CD4-positive, alpha-beta T cell (primary cell): Measurements from ENCODE around the gene RGCC. TPM values are rescaled to one million over a fixed set of nuclear protein-coding genes. Genes with fewer than 3 reads are reported as not detected.
A peak's percentile ranks its signal among the peaks of the same experiment; 100 is the strongest.

Source experiments
- ATAC-seq: fragments of 200-7000 bp; cut with Tn5 transposase; one replicate; pipeline ENCODE4 v1.10.0; 2022; ENCODE audit warnings: mild to moderate bottlenecking; ENCODE audit not compliant: poor library complexity
- CTCF ChIA-PET: fragments of 350-600 bp; sonication (Branson Sonifier 250); formaldehyde crosslinking; loops from one replicate; lab custom pipeline; 2021; ENCODE audit warnings: antibody characterized with exemption, inconsistent platforms; lab: Charles Lee
- POLR2A ChIA-PET: fragments of 350-600 bp; sonication (Branson Sonifier 250); formaldehyde crosslinking; loops from one replicate; lab custom pipeline; 2021; ENCODE audit warnings: antibody characterized with exemption, inconsistent platforms; lab: Charles Lee
- DNase-seq, 14 experiments: peaks; one replicate each; pipeline ENCODE4 v3.0.0-alpha.2; 2013 to 2020; ENCODE audit warnings: mixed read lengths in 2 of 14
- H3K27ac ChIP-seq, 2 donors: one replicate each; pipeline versions ENCODE4 v1.5.1 to v1.7.0; 2013; ENCODE audit warnings: low read length in 2 of 2, low read depth in 1 of 2, mild to moderate bottlenecking in 1 of 2
- H3K27me3 ChIP-seq, 2 experiments: 1 replicate in 1 of 2; 2 replicates in 1 of 2; pipeline versions ENCODE4 v1.6.1 to v1.7.0; 2013; ENCODE audit warnings: low read length in 2 of 2, control low read depth in 1 of 2, mild to moderate bottlenecking in 1 of 2, moderate library complexity in 1 of 2; ENCODE audit not compliant: insufficient read depth in 2 of 2, control insufficient read depth in 1 of 2
- H3K36me3 ChIP-seq: one replicate; pipeline ENCODE4 v1.6.1; 2013; ENCODE audit warnings: low read length, control low read depth; ENCODE audit not compliant: insufficient read depth
- H3K4me1 ChIP-seq: one replicate; pipeline ENCODE4 v1.6.1; 2013; ENCODE audit warnings: low read length, control low read depth; ENCODE audit not compliant: insufficient read depth
- H3K4me3 ChIP-seq: one replicate; pipeline ENCODE4 v1.5.1; 2013; ENCODE audit warnings: mild to moderate bottlenecking, low read length, moderate library complexity
- H3K9me3 ChIP-seq, 2 experiments: 1 replicate in 1 of 2; 2 replicates in 1 of 2; pipeline versions ENCODE4 v1.6.1 to v1.7.0; 2013; ENCODE audit warnings: low read length in 2 of 2, mild to moderate bottlenecking in 2 of 2, control low read depth in 1 of 2, moderate library complexity in 1 of 2; ENCODE audit not compliant: control insufficient read depth in 1 of 2, insufficient read depth in 1 of 2
- H3K27ac Mint-ChIP-seq: one replicate; pipeline ENCODE4 v1.8.0; 2020; ENCODE audit warnings: mixed read lengths
- H3K27me3 Mint-ChIP-seq: one replicate; pipeline ENCODE4 v1.8.0; 2021; ENCODE audit warnings: mixed read lengths
- H3K36me3 Mint-ChIP-seq: one replicate; pipeline ENCODE4 v1.8.0; 2021; ENCODE audit warnings: low read depth, mixed read lengths
- H3K4me1 Mint-ChIP-seq: one replicate; pipeline ENCODE4 v1.8.0; 2021; ENCODE audit warnings: low read depth, mixed read lengths
- H3K4me3 Mint-ChIP-seq: one replicate; pipeline ENCODE4 v1.8.0; 2020; ENCODE audit warnings: mild to moderate bottlenecking, mixed read lengths
- H3K9me3 Mint-ChIP-seq: one replicate; pipeline ENCODE4 v1.8.0; 2020; ENCODE audit warnings: mixed read lengths
- intact Hi-C, 2 experiments: fragments of 100-400 bp; cut with DNase I in 1 of 2; cut with micrococcal nuclease in 1 of 2; formaldehyde crosslinking; loops; one replicate each; pipeline versions ENCODE4 v1.15.1 to v1.9.0; 2023 to 2025; cut with DNase I, micrococcal nuclease
- total RNA-seq, 174 experiments: library from RNA in 2 of 174; stranded (reverse) in 2 of 174; gene quantifications; one replicate each; pipeline ENCODE4 v1.2.3 and lab custom pipeline; 2021 to 2026
- TF ChIP-seq, protein P1 (sequence below): fragments of 200-600 bp; IDR thresholded peaks from one replicate; pipeline ENCODE4 v1.8.0; 2022; ENCODE audit warnings: antibody characterized with exemption, mild to moderate bottlenecking

RGCC gene
- total RNA-seq, 2 experiments from 2014 or later: 752 to 758 TPM

DNA sequence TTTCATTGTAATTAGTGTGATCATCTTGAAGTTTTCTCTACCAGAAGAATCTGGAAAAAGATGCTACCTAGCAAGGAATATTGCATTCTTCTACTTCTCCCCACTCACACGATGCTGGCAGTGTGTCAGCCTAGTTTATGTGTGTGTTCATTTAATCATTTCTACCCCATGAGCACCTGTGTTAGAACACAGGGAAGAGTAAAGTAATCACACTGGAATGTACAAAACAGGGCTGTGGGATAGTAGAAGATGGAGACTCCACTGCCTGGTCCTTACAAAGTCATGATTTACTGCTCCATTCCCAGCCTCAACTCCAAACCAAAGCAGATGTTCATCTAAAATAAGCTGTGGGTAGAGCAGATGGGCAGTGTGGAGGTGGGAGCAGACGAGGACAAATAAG lies 47.7 kb upstream of the RGCC start:
- intact Hi-C loops: loop anchor here (2.0 to 10.0 kb wide), 3 partner anchors 241 to 705 kb away; no protein-coding TSS in a partner anchor
- no peaks in the 10 kb centered on the region for H3K36me3 Mint-ChIP-seq
- Histone ChIP-seq H3K27ac (no peak overlapping the region), H3K27me3 (no peaks in the 10 kb centered on the region), H3K4me3 (no peak overlapping the region), H3K9me3 (no peaks in the 10 kb centered on the region), H3K36me3 (no peaks in the 10 kb centered on the region), H3K4me1 (peaks cover 4% of the 10 kb centered on the region)
- POLR2A ChIA-PET: no interaction called here
- no peak for ATAC-seq
- CTCF ChIA-PET: no interaction called here
- H3K27ac Mint-ChIP-seq: no peak overlapping the region
- DNase-seq: no peak
- peaks cover 5% of the 10 kb centered on the region for H3K4me1 Mint-ChIP-seq
- no peaks in the 10 kb centered on the region for H3K27me3 Mint-ChIP-seq
- H3K9me3 Mint-ChIP-seq: no peaks in the 10 kb centered on the region
- no peak overlapping the region for H3K4me3 Mint-ChIP-seq
- TF ChIP-seq, protein P1, sequence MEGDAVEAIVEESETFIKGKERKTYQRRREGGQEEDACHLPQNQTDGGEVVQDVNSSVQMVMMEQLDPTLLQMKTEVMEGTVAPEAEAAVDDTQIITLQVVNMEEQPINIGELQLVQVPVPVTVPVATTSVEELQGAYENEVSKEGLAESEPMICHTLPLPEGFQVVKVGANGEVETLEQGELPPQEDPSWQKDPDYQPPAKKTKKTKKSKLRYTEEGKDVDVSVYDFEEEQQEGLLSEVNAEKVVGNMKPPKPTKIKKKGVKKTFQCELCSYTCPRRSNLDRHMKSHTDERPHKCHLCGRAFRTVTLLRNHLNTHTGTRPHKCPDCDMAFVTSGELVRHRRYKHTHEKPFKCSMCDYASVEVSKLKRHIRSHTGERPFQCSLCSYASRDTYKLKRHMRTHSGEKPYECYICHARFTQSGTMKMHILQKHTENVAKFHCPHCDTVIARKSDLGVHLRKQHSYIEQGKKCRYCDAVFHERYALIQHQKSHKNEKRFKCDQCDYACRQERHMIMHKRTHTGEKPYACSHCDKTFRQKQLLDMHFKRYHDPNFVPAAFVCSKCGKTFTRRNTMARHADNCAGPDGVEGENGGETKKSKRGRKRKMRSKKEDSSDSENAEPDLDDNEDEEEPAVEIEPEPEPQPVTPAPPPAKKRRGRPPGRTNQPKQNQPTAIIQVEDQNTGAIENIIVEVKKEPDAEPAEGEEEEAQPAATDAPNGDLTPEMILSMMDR: no peak

DNA sequence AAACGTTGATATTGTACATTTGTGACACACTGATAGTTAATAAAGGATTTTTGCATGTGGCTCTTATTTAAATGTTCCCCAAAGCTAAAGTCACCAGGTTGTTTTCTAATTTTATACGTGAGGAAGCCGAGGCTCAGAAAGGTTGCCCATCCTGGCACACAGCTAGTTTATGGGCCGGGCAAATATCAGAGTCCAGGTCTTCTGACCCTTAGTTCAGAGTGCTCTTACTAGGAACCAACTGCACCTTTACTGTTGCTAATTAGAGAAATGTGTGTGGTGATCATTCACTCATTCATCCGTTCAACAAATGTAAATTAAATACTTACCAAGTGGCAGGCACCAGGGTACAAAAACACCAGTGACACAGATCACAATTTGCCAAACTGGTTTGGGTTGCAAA lies 46.3 kb upstream of the RGCC start:
- Histone ChIP-seq H3K4me3 (no peak overlapping the region), H3K27ac (no peak overlapping the region), H3K27me3 (no peaks in the 10 kb centered on the region), H3K36me3 (no peaks in the 10 kb centered on the region), H3K9me3 (no peaks in the 10 kb centered on the region), H3K4me1 (peaks cover 4% of the 10 kb centered on the region)
- H3K4me3 Mint-ChIP-seq: no peak overlapping the region
- H3K4me1 Mint-ChIP-seq: peaks cover 5% of the 10 kb centered on the region
- no peak overlapping the region for H3K27ac Mint-ChIP-seq
- TF ChIP-seq, protein P1: no peak
- H3K36me3 Mint-ChIP-seq: no peaks in the 10 kb centered on the region
- H3K9me3 Mint-ChIP-seq: no peaks in the 10 kb centered on the region
- H3K27me3 Mint-ChIP-seq: no peaks in the 10 kb centered on the region
- ATAC-seq: no peak
- DNase-seq: no peak
- CTCF ChIA-PET: interaction anchor here (2.1 kb wide), 1 partner anchor 241 kb away, joined by 12 read pairs; no protein-coding TSS in a partner anchor
- POLR2A ChIA-PET: interaction anchor here (1.3 kb wide), 1 partner anchor 242 kb away, joined by 6 read pairs; no protein-coding TSS in a partner anchor
- intact Hi-C loops: loop anchor here (1.0 to 10.0 kb wide), 4 partner anchors 240 to 704 kb away; no protein-coding TSS in a partner anchor

DNA sequence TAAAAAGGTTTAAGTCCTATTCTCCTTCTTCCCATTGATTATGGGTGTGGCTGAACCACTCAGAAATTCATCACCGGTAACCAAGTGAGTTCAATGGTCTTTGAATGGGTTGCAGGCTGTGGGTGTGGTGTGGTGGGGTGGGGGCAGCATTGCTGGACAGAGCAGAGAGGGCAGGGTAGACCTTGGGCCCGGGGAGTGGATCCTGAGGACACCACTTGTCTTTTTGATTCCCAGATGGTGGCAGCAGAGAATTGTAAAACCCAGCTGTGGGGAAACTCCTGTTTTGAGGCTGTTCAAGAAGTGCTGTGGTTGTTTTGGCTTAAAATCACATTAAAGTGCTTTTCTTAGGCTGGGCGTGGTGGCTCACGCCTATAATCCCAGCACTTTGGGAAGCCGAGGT lies 45.8 kb upstream of the RGCC start:
- Histone ChIP-seq H3K4me3 (no peak overlapping the region), H3K27me3 (no peaks in the 10 kb centered on the region), H3K36me3 (no peaks in the 10 kb centered on the region), H3K4me1 (peaks cover 4% of the 10 kb centered on the region), H3K9me3 (no peaks in the 10 kb centered on the region), H3K27ac (no peak overlapping the region)
- CTCF ChIA-PET: interaction anchor here (1.1 to 2.1 kb wide), 2 partner anchors 80 to 240 kb away, joined by 3 to 12 read pairs; no protein-coding TSS in a partner anchor
- H3K9me3 Mint-ChIP-seq: no peaks in the 10 kb centered on the region
- H3K27ac Mint-ChIP-seq: no peak overlapping the region
- intact Hi-C loops: loop anchor here (1.0 to 10.0 kb wide), 4 partner anchors 239 to 703 kb away; no protein-coding TSS in a partner anchor
- DNase-seq (peak in 9 of 14 experiments; percentile 9 to 75 (median 20)), ATAC-seq (no peak)
- H3K27me3 Mint-ChIP-seq: no peaks in the 10 kb centered on the region
- peaks cover 5% of the 10 kb centered on the region for H3K4me1 Mint-ChIP-seq
- POLR2A ChIA-PET: interaction anchor here (1.3 kb wide), 1 partner anchor 241 kb away, joined by 6 read pairs; no protein-coding TSS in a partner anchor
- no peaks in the 10 kb centered on the region for H3K36me3 Mint-ChIP-seq
- H3K4me3 Mint-ChIP-seq: no peak overlapping the region
- TF ChIP-seq, protein P1: peak; percentile 49
